GM03348 (cell line): ENCODE results near the gene SWT1.
A peak's percentile ranks its signal among the peaks of the same experiment; 100 is the strongest.

Source experiments
- DNase-seq: peaks from one replicate; pipeline ENCODE4 v3.0.0; 2012; ENCODE audit warnings: low spot score

Gene SWT1

GRCh38 chr1:185322636-185323035, 165.7 kb downstream of the SWT1 start:
- DNase-seq = no peak

- DNase-seq = no peak
These were observed 167.2 kb downstream of the SWT1 start for GRCh38 chr1:185324118-185324517.

- DNase-seq = no peak
These were observed 168.4 kb downstream of the SWT1 start for GRCh38 chr1:185325413-185325812.

- no peak for DNase-seq
These were observed 171.3 kb downstream of the SWT1 start for GRCh38 chr1:185328255-185328654.

- no peak for DNase-seq
These were observed 177.2 kb downstream of the SWT1 start for GRCh38 chr1:185334182-185334581.

GRCh38 chr1:185337246-185337645, 180.3 kb downstream of the SWT1 start:
- DNase-seq = peak; percentile 35

- DNase-seq = no peak
These were observed 182.0 kb downstream of the SWT1 start for GRCh38 chr1:185338719-185339622.

GRCh38 chr1:185341196-185341781, 184.3 kb downstream of the SWT1 start:
- DNase-seq = no peak
